GM23338 (cell line): Measurements from ENCODE around the gene GPANK1.

ENCODE experiments used
- POLR2AphosphoS5 ChIP-seq: IDR thresholded peaks from 2 replicates; pipeline ENCODE4 v1.6.1; 2016; ENCODE audit warnings: antibody characterized with exemption, low read depth
- TF ChIP-seq, protein P1 (sequence below), 2 experiments: fragments of 200-600 bp in 1 of 2; sonication (generic) in 1 of 2; conservative IDR thresholded peaks; 2 replicates each; pipeline versions ENCODE4 v1.5.1 to v1.6.1; 2016 to 2017; ENCODE audit warnings: antibody characterized with exemption in 2 of 2, low read depth in 2 of 2, mild to moderate bottlenecking in 2 of 2, moderate library complexity in 1 of 2
- TF ChIP-seq, protein P2 (sequence below): IDR thresholded peaks from 2 replicates; pipeline ENCODE4 v1.6.1; 2016; ENCODE audit warnings: antibody characterized with exemption

GRCh38 chr6:31713991-31714684 lies 49.3 kb upstream of the GPANK1 start:
- TF ChIP-seq, protein P1, sequence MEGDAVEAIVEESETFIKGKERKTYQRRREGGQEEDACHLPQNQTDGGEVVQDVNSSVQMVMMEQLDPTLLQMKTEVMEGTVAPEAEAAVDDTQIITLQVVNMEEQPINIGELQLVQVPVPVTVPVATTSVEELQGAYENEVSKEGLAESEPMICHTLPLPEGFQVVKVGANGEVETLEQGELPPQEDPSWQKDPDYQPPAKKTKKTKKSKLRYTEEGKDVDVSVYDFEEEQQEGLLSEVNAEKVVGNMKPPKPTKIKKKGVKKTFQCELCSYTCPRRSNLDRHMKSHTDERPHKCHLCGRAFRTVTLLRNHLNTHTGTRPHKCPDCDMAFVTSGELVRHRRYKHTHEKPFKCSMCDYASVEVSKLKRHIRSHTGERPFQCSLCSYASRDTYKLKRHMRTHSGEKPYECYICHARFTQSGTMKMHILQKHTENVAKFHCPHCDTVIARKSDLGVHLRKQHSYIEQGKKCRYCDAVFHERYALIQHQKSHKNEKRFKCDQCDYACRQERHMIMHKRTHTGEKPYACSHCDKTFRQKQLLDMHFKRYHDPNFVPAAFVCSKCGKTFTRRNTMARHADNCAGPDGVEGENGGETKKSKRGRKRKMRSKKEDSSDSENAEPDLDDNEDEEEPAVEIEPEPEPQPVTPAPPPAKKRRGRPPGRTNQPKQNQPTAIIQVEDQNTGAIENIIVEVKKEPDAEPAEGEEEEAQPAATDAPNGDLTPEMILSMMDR (conservative IDR thresholded peaks at IDR 0.05; ENCODE audit: low read depth in 2 of 2), result no peak
- no peak for TF ChIP-seq POLR2AphosphoS5
- TF ChIP-seq, protein P2, sequence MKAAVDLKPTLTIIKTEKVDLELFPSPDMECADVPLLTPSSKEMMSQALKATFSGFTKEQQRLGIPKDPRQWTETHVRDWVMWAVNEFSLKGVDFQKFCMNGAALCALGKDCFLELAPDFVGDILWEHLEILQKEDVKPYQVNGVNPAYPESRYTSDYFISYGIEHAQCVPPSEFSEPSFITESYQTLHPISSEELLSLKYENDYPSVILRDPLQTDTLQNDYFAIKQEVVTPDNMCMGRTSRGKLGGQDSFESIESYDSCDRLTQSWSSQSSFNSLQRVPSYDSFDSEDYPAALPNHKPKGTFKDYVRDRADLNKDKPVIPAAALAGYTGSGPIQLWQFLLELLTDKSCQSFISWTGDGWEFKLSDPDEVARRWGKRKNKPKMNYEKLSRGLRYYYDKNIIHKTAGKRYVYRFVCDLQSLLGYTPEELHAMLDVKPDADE, result no peak
